Loucy (cell line): Measurements from ENCODE around the gene RAB11FIP5.

Experiments used
- EZH2phosphoT487 ChIP-seq: fragments of 200-600 bp; IDR thresholded peaks from 2 replicates; pipeline ENCODE4 v1.6.1; 2018; ENCODE audit warnings: antibody characterized with exemption, mild to moderate bottlenecking, moderate library complexity, borderline replicate concordance
- TF ChIP-seq, protein P1 (sequence below): fragments of 200-600 bp; sonication (generic); conservative IDR thresholded peaks from 2 replicates; pipeline ENCODE4 v1.5.1; 2014; ENCODE audit warnings: mild to moderate bottlenecking, antibody characterized with exemption, low read length

- TF ChIP-seq, protein P1, sequence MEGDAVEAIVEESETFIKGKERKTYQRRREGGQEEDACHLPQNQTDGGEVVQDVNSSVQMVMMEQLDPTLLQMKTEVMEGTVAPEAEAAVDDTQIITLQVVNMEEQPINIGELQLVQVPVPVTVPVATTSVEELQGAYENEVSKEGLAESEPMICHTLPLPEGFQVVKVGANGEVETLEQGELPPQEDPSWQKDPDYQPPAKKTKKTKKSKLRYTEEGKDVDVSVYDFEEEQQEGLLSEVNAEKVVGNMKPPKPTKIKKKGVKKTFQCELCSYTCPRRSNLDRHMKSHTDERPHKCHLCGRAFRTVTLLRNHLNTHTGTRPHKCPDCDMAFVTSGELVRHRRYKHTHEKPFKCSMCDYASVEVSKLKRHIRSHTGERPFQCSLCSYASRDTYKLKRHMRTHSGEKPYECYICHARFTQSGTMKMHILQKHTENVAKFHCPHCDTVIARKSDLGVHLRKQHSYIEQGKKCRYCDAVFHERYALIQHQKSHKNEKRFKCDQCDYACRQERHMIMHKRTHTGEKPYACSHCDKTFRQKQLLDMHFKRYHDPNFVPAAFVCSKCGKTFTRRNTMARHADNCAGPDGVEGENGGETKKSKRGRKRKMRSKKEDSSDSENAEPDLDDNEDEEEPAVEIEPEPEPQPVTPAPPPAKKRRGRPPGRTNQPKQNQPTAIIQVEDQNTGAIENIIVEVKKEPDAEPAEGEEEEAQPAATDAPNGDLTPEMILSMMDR: no peak
- no peak for TF ChIP-seq EZH2phosphoT487
Observed at GRCh38 chr2:73114273-73114867, 1.6 kb upstream of the RAB11FIP5 start.
